PC-9 (cell line): ENCODE results near the gene RNLS. TPM values are rescaled to one million over a fixed set of nuclear protein-coding genes. Genes with fewer than 3 reads are reported as not detected.

Experiments
- BruUV-seq: library from RNA; stranded (reverse); fragments of 400-500 nt; replicated peaks from 2 replicates; lab custom pipeline; 2021; lab: Mats Ljungman, UMichigan
- CTCF ChIA-PET: fragments of 300-600 bp; sonication (Branson Sonifier 250); formaldehyde crosslinking; loops from one replicate; lab custom pipeline; 2022; ENCODE audit warnings: antibody characterized with exemption; lab: Charles Lee
- POLR2A ChIA-PET: fragments of 300-600 bp; sonication (Branson Sonifier 250); formaldehyde crosslinking; loops from one replicate; lab custom pipeline; 2022; ENCODE audit warnings: antibody characterized with exemption; ENCODE audit not compliant: unreplicated experiment; lab: Charles Lee
- DNase-seq, 2 experiments: peaks; one replicate each; pipeline versions ENCODE4 v3.0.0 to v3.0.0-alpha.2; 2015 to 2022; ENCODE audit warnings: mixed read lengths in 1 of 2
- H2AFZ ChIP-seq: fragments of 200-600 bp; sonication (generic); 2 replicates; pipeline ENCODE4 v1.8.1; 2017; ENCODE audit warnings: antibody characterized with exemption
- H3F3A ChIP-seq: fragments of 200-600 bp; sonication (generic); 2 replicates; pipeline ENCODE4 v1.8.1; 2017; ENCODE audit warnings: antibody characterized with exemption, mild to moderate bottlenecking, low read depth; ENCODE audit not compliant: insufficient read depth
- H3K27ac ChIP-seq: fragments of 200-600 bp; sonication (generic); 2 replicates; pipeline ENCODE4 v1.6.1; 2016; ENCODE audit warnings: mixed run types
- H3K27me3 ChIP-seq: fragments of 200-600 bp; sonication (generic); 2 replicates; pipeline ENCODE4 v1.6.1; 2016; ENCODE audit warnings: low read depth, mixed run types; ENCODE audit not compliant: insufficient read depth
- H3K36me3 ChIP-seq: fragments of 200-600 bp; sonication (generic); 2 replicates; pipeline ENCODE4 v1.6.1; 2016; ENCODE audit warnings: low read depth, mixed run types
- H3K4me1 ChIP-seq: fragments of 200-600 bp; sonication (generic); replicated peaks from 2 replicates; pipeline ENCODE4 v1.6.1; 2016; ENCODE audit warnings: mixed run types; ENCODE audit not compliant: insufficient read depth
- H3K4me2 ChIP-seq: fragments of 200-600 bp; sonication (generic); 2 replicates; pipeline ENCODE4 v1.6.1; 2017; ENCODE audit warnings: mixed run types
- H3K4me3 ChIP-seq: fragments of 200-600 bp; sonication (generic); 2 replicates; pipeline ENCODE4 v1.6.1; 2016; ENCODE audit warnings: mixed run types
- H3K79me2 ChIP-seq: fragments of 200-600 bp; sonication (generic); 2 replicates; pipeline ENCODE4 v1.6.1; 2017; ENCODE audit warnings: low read depth, mixed run types
- H3K9me2 ChIP-seq: fragments of 200-600 bp; sonication (generic); 2 replicates; pipeline ENCODE4 v1.8.1; 2017; ENCODE audit warnings: mild to moderate bottlenecking; ENCODE audit not compliant: insufficient read depth
- H3K9me3 ChIP-seq: fragments of 200-600 bp; sonication (generic); 2 replicates; pipeline ENCODE4 v1.8.1; 2016; ENCODE audit warnings: low read depth; ENCODE audit not compliant: insufficient read depth
- H4K20me1 ChIP-seq: fragments of 200-600 bp; sonication (generic); 2 replicates; pipeline ENCODE4 v1.8.1; 2017; ENCODE audit not compliant: insufficient read depth
- EZH2 ChIP-seq: fragments of 200-600 bp; sonication (generic); IDR thresholded peaks from 2 replicates; pipeline ENCODE4 v1.8.0; 2017; ENCODE audit warnings: antibody characterized with exemption, low read depth
- intact Hi-C: fragments of 100-400 bp; cut with micrococcal nuclease; formaldehyde crosslinking; loops from one replicate; pipeline ENCODE4 v1.10.0; 2022; ENCODE audit not compliant: unreplicated experiment
- total RNA-seq: library from RNA; stranded (reverse); gene quantifications from 2 replicates; pipeline ENCODE4 v1.2.3, GENCODE V29; 2021
- TF ChIP-seq, protein P1 (sequence below): fragments of 200-600 bp; sonication (generic); conservative IDR thresholded peaks from 2 replicates; pipeline ENCODE4 v1.6.1; 2017; ENCODE audit warnings: mixed run types, antibody characterized with exemption, mild to moderate bottlenecking, moderate library complexity

The RNLS gene
- total RNA-seq, 1 experiment from 2014 or later = not detected

DNA sequence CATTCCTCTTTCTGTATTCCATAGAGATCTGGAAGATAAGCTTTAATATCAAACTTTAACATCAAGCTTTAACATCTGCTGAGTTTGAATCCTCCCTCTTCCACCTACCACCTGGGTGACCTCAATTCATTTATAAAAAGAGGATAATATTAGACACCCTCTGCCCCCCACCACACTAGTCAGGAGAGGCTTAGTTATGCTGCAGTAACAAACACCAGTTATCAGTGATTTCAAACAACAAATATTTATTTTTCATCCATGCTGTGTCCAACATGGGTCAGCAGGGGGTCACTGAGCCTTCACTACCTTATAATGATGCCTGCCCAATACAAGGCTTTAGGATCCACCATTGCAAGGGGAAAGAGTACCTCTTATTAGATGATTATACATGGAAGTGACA lies 322.0 kb downstream of the RNLS start:
- no peaks in the 10 kb centered on the region for H3F3A ChIP-seq
- H4K20me1 ChIP-seq = no peaks in the 10 kb centered on the region
- no peaks in the 10 kb centered on the region for H3K27me3 ChIP-seq
- no peaks in the 10 kb centered on the region for H3K36me3 ChIP-seq
- intact Hi-C loops = no loop called here
- no peak overlapping the region for H2AFZ ChIP-seq
- BruUV-seq = no TSS peak
- no peaks in the 10 kb centered on the region for H3K4me1 ChIP-seq
- ChIA-PET CTCF (no interaction called here), POLR2A (no interaction called here)
- H3K4me2 ChIP-seq = no peak overlapping the region
- no peak for DNase-seq
- H3K79me2 ChIP-seq = no peaks in the 10 kb centered on the region
- H3K9me3 ChIP-seq = no peaks in the 10 kb centered on the region
- no peak for TF ChIP-seq EZH2
- TF ChIP-seq, protein P1, sequence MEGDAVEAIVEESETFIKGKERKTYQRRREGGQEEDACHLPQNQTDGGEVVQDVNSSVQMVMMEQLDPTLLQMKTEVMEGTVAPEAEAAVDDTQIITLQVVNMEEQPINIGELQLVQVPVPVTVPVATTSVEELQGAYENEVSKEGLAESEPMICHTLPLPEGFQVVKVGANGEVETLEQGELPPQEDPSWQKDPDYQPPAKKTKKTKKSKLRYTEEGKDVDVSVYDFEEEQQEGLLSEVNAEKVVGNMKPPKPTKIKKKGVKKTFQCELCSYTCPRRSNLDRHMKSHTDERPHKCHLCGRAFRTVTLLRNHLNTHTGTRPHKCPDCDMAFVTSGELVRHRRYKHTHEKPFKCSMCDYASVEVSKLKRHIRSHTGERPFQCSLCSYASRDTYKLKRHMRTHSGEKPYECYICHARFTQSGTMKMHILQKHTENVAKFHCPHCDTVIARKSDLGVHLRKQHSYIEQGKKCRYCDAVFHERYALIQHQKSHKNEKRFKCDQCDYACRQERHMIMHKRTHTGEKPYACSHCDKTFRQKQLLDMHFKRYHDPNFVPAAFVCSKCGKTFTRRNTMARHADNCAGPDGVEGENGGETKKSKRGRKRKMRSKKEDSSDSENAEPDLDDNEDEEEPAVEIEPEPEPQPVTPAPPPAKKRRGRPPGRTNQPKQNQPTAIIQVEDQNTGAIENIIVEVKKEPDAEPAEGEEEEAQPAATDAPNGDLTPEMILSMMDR = no peak
- no peak overlapping the region for H3K27ac ChIP-seq
- H3K4me3 ChIP-seq = no peak overlapping the region
- no peaks in the 10 kb centered on the region for H3K9me2 ChIP-seq

DNA sequence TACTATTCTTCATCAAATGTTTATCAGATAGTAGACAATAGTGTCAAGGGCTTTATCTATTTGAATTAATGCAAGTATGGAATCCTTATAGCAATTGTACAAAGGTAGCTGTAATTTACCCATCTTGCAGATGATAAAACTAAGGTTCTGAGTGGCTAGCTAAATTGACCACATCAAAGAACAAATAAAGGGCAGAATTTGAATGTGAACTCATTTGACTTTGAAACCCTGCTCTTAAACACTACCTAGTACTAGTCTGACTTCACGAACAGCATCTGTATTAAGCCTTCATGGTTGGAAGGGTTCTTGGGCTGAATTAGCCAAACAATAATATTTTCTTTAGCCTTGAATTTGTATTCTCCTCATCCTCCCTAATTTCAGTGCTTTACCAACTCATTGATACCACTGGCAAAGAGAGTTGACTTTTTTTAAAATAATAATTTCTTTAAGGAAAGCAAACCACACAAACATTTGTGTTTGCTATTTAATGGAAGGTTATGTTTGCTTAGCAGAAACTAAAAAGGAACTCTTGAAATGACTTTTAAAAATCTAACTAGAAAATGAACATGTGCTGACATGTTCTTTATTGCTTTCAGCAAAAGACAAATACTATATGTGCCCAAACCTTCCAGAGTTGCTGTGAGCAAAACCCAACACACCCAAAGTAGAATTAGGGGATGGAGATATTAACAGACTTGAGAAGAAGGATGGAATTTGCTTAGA lies 322.6 kb downstream of the RNLS start:
- Histone ChIP-seq H3K9me2 (no peaks in the 10 kb centered on the region), H3K9me3 (no peaks in the 10 kb centered on the region), H3K4me2 (no peak overlapping the region), H2AFZ (no peak overlapping the region), H3K4me3 (no peak overlapping the region), H3K4me1 (no peaks in the 10 kb centered on the region), H3K27me3 (no peaks in the 10 kb centered on the region), H3K36me3 (no peaks in the 10 kb centered on the region), H3F3A (no peaks in the 10 kb centered on the region), H3K79me2 (no peaks in the 10 kb centered on the region), H4K20me1 (no peaks in the 10 kb centered on the region), H3K27ac (no peak overlapping the region)
- no peak for TF ChIP-seq EZH2
- TF ChIP-seq, protein P1 = no peak
- intact Hi-C loops = no loop called here
- BruUV-seq = no TSS peak
- POLR2A ChIA-PET = no interaction called here
- DNase-seq = no peak
- CTCF ChIA-PET = no interaction called here

DNA sequence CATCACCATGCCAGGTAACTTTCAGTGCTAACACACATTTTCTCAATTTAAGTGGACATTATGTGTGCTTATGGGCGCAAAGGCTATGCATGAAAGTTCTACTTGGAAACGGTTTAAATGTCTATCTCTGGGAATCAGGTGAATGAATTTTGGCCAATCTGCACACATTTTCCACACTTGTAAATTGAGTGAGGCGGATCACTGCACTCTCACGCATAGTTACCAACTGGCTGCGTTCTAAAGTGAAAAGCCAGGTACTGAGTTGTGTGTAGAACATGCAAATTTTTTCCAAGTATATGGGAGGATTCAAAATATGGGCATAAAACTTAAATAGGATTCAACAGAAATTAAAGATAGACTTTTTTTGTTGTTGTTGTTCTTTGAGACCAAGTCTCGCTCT lies 323.7 kb downstream of the RNLS start:
- intact Hi-C loops = loop anchor here (10.0 kb wide), 1 partner anchor 395 kb away; the partner anchor contains the start of genes KLLN and PTEN
- Histone ChIP-seq H3F3A (peaks cover 4% of the 10 kb centered on the region; the same call in 1 of the 2 replicates), H3K9me2 (no peaks in the 10 kb centered on the region), H2AFZ (no peak overlapping the region), H3K4me1 (peaks cover 9% of the 10 kb centered on the region), H3K9me3 (no peaks in the 10 kb centered on the region), H4K20me1 (no peaks in the 10 kb centered on the region), H3K27me3 (no peaks in the 10 kb centered on the region), H3K79me2 (no peaks in the 10 kb centered on the region), H3K27ac (no peak overlapping the region), H3K4me3 (no peak overlapping the region), H3K36me3 (no peaks in the 10 kb centered on the region), H3K4me2 (no peak overlapping the region)
- BruUV-seq = no TSS peak
- TF ChIP-seq, protein P1 = no peak
- no peak for TF ChIP-seq EZH2
- DNase-seq = no peak
- ChIA-PET CTCF (no interaction called here), POLR2A (no interaction called here)
